ENCODE results near the gene TMEM125.

GRCh38 chr1:43253173-43253572 lies 16.6 kb upstream of the TMEM125 start:
- TF ChIP-seq CTCF (IDR thresholded peaks at IDR 0.05), result no peak
- no peak for TF ChIP-seq POLR2A (IDR thresholded peaks at IDR 0.05)

Measured in testis (tissue), 2 donors.